ENCODE data around the gene XPO5. TPM values are rescaled to one million over a fixed set of nuclear protein-coding genes. Genes with fewer than 3 reads are reported as not detected.
A peak's percentile ranks its signal among the peaks of the same experiment; 100 is the strongest.

Gene XPO5
- total and polyA plus RNA-seq, 2 experiments from 2014 or later: 18.8 to 27.6 TPM

GRCh38 chr6:43488667-43489276 is 87.1 kb downstream of the XPO5 start:
- peak overlapping the region; percentile 45 for H3K27ac ChIP-seq
- WGBS, 2 experiments (ENCODE audit: low coverage in 1 of 2, low lambda C conversion rate in 2 of 2, missing lambda C conversion rate in 2 of 2): 65 to 77% methylated on average over 4 of the region's 4 CpGs

GRCh38 chr6:43481591-43482236 is 94.1 kb downstream of the XPO5 start:
- Histone ChIP-seq H3K79me2 (ENCODE audit: insufficient read depth) (no peaks in the 10 kb centered on the region; the same call in none of the 2 replicates), H3K27ac (no peak overlapping the region), H3K9ac (no peak overlapping the region), H3K27me3 (replicated peaks; ENCODE audit: insufficient read depth) (no peaks in the 10 kb centered on the region), H3K4me1 (ENCODE audit: insufficient read depth) (peaks cover 10% of the 10 kb centered on the region), H2AFZ (no peak overlapping the region), H3K4me2 (ENCODE audit: unreplicated experiment) (no peak overlapping the region), H3K4me3 (no peak overlapping the region), H3K9me3 (ENCODE audit: low read depth) (no peaks in the 10 kb centered on the region), H3K36me3 (ENCODE audit: low read depth) (no peaks in the 10 kb centered on the region), H3F3A (ENCODE audit: insufficient read depth) (peaks cover 4% of the 10 kb centered on the region; the same call in 1 of the 2 replicates), H4K20me1 (ENCODE audit: insufficient read depth) (no peaks in the 10 kb centered on the region), H3K9me2 (ENCODE audit: insufficient read depth) (no peaks in the 10 kb centered on the region)
- DNase-seq: no peak
- TF ChIP-seq EZH2phosphoT487 (IDR thresholded peaks at IDR 0.05; ENCODE audit: insufficient read depth, low read depth): no peak
- no peak for TF ChIP-seq EZH2 (IDR thresholded peaks at IDR 0.05; ENCODE audit: insufficient read depth, poor library complexity, severe bottlenecking)
- WGBS, 2 experiments (ENCODE audit: low coverage in 1 of 2, low lambda C conversion rate in 2 of 2, missing lambda C conversion rate in 2 of 2): 93% methylated on average over 11 of the region's 11 CpGs
- in situ Hi-C loops (cut with MboI): no loop called here

More at GRCh38 chr6:43488667-43489276, 87.1 kb downstream of the XPO5 start:
- no peaks in the 10 kb centered on the region for H3K36me3 ChIP-seq (ENCODE audit: low read depth)
- no peaks in the 10 kb centered on the region for H3K9me2 ChIP-seq (ENCODE audit: insufficient read depth)
- in situ Hi-C loops (cut with MboI): no loop called here
- no peak overlapping the region for H3K4me2 ChIP-seq (ENCODE audit: unreplicated experiment)
- H3F3A ChIP-seq (ENCODE audit: insufficient read depth): peaks cover 16% of the 10 kb centered on the region
- no peaks in the 10 kb centered on the region for H3K9me3 ChIP-seq (ENCODE audit: low read depth)
- DNase-seq: peak; percentile 71
- no peak overlapping the region for H3K9ac ChIP-seq
- H2AFZ ChIP-seq: no peak overlapping the region
- no peaks in the 10 kb centered on the region for H4K20me1 ChIP-seq (ENCODE audit: insufficient read depth)
- no peak overlapping the region for H3K4me3 ChIP-seq
- TF ChIP-seq EZH2 (IDR thresholded peaks at IDR 0.05; ENCODE audit: insufficient read depth, poor library complexity, severe bottlenecking): no peak
- no peak for TF ChIP-seq EZH2phosphoT487 (IDR thresholded peaks at IDR 0.05; ENCODE audit: insufficient read depth, low read depth)
- H3K79me2 ChIP-seq (ENCODE audit: insufficient read depth): peaks cover under 1% of the 10 kb centered on the region
- H3K27me3 ChIP-seq (replicated peaks; ENCODE audit: insufficient read depth): no peaks in the 10 kb centered on the region
- H3K4me1 ChIP-seq (ENCODE audit: insufficient read depth): peaks cover 41% of the 10 kb centered on the region

DNA sequence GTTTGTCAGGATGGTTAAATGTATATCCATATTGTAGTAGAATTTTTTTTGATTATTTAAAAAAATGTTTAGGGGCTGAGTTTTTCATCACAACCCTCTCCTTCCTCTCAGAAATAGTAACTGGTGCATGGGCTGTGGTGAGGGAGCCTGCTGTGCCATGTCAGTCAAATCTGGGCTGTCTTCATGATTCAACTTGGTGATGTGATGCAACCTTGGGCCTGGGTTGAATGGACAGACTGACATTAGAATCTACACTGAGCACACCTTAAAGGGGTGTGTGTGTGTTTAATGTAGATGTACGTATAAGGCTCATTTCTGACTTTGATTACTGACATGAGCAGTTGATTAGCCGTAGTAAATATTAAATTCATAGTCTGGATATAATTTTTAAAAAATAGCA is 94.8 kb downstream of the XPO5 start:
- in situ Hi-C loops (cut with MboI): no loop called here
- Histone ChIP-seq H3K36me3 (ENCODE audit: low read depth) (no peaks in the 10 kb centered on the region), H3K27me3 (replicated peaks; ENCODE audit: insufficient read depth) (no peaks in the 10 kb centered on the region), H3K4me1 (ENCODE audit: insufficient read depth) (peaks cover 10% of the 10 kb centered on the region), H3K4me2 (ENCODE audit: unreplicated experiment) (peak overlapping the region; percentile 17), H2AFZ (no peak overlapping the region), H3K9ac (no peak overlapping the region), H4K20me1 (ENCODE audit: insufficient read depth) (no peaks in the 10 kb centered on the region), H3K4me3 (no peak overlapping the region), H3K9me2 (ENCODE audit: insufficient read depth) (no peaks in the 10 kb centered on the region), H3K9me3 (ENCODE audit: low read depth) (no peaks in the 10 kb centered on the region), H3K27ac (no peak overlapping the region), H3K79me2 (ENCODE audit: insufficient read depth) (no peaks in the 10 kb centered on the region; the same call in none of the 2 replicates), H3F3A (ENCODE audit: insufficient read depth) (peaks cover 7% of the 10 kb centered on the region; the same call in 1 of the 2 replicates)
- 81 to 91% methylated on average over 2 of the region's 2 CpGs for WGBS, 2 experiments (ENCODE audit: low coverage in 1 of 2, low lambda C conversion rate in 2 of 2, missing lambda C conversion rate in 2 of 2)
- no peak for DNase-seq
- TF ChIP-seq EZH2 (IDR thresholded peaks at IDR 0.05; ENCODE audit: insufficient read depth, poor library complexity, severe bottlenecking) (no peak), EZH2phosphoT487 (IDR thresholded peaks at IDR 0.05; ENCODE audit: insufficient read depth, low read depth) (no peak)

GRCh38 chr6:43478008-43478372 is 97.8 kb downstream of the XPO5 start:
- Histone ChIP-seq H3K9ac (peak overlapping the region; percentile 96), H3K4me2 (ENCODE audit: unreplicated experiment) (peak overlapping the region; percentile 89), H3K36me3 (ENCODE audit: low read depth) (no peaks in the 10 kb centered on the region), H3K27ac (peak overlapping the region; percentile 45), H3K79me2 (ENCODE audit: insufficient read depth) (no peaks in the 10 kb centered on the region; the same call in none of the 2 replicates), H3K9me3 (ENCODE audit: low read depth) (no peaks in the 10 kb centered on the region), H3F3A (ENCODE audit: insufficient read depth) (peaks cover 7% of the 10 kb centered on the region; the same call in 1 of the 2 replicates), H3K27me3 (replicated peaks; ENCODE audit: insufficient read depth) (no peaks in the 10 kb centered on the region), H3K9me2 (ENCODE audit: insufficient read depth) (no peaks in the 10 kb centered on the region), H2AFZ (peak overlapping the region; percentile 94), H3K4me3 (peak overlapping the region; percentile 93), H3K4me1 (ENCODE audit: insufficient read depth) (peaks cover 10% of the 10 kb centered on the region), H4K20me1 (ENCODE audit: insufficient read depth) (no peaks in the 10 kb centered on the region)
- DNase-seq: peak; percentile 43
- in situ Hi-C loops (cut with MboI): no loop called here
- WGBS, 2 experiments (ENCODE audit: low coverage in 1 of 2, low lambda C conversion rate in 2 of 2, missing lambda C conversion rate in 2 of 2): 14 to 15% methylated on average over 3 of the region's 3 CpGs
- TF ChIP-seq EZH2 (IDR thresholded peaks at IDR 0.05; ENCODE audit: insufficient read depth, poor library complexity, severe bottlenecking) (no peak), EZH2phosphoT487 (IDR thresholded peaks at IDR 0.05; ENCODE audit: insufficient read depth, low read depth) (no peak)

Data from GM23248 (cell line).